A549 (cell line): Measurements from ENCODE around the gene SYP.

ENCODE experiments used
- BCL3 ChIP-seq: fragments of >200 bp; sonication (Bioruptor Twin); formaldehyde crosslinking; IDR thresholded peaks from 3 replicates; pipeline ENCODE4 v1.6.1; 2016
- CTCF ChIP-seq: fragments of >200 bp; sonication (Bioruptor Twin); formaldehyde crosslinking; IDR thresholded peaks from 3 replicates; pipeline ENCODE4 v1.5.1; 2016
- E2F6 ChIP-seq: IDR thresholded peaks from 2 replicates; pipeline ENCODE4 v1.6.1; 2012; ENCODE audit warnings: low read depth, borderline replicate concordance
- HDAC2 ChIP-seq: fragments of 200-600 bp; sonication (generic); IDR thresholded peaks from 2 replicates; pipeline ENCODE4 v1.6.1; 2016
- HOXA7 ChIP-seq: fragments of 250-450 bp; sonication (Bioruptor Pico); IDR thresholded peaks from 2 replicates; pipeline ENCODE4 v1.5.0; 2020; ENCODE audit warnings: mild to moderate bottlenecking, moderate library complexity
- MAX ChIP-seq: IDR thresholded peaks from 2 replicates; pipeline ENCODE4 v1.6.1; 2012
- MYC ChIP-seq: IDR thresholded peaks from 2 replicates; pipeline ENCODE4 v1.6.1; 2012; ENCODE audit warnings: mild to moderate bottlenecking, inconsistent platforms, low read length, improper control_type of control experiment, borderline replicate concordance
- POLR2A ChIP-seq: IDR thresholded peaks from 2 replicates; pipeline ENCODE4 v1.6.1; 2012; ENCODE audit warnings: mild to moderate bottlenecking, low read length
- RAD21 ChIP-seq, 2 experiments: fragments of >200 bp in 1 of 2; sonication (Bioruptor Twin) in 1 of 2; formaldehyde crosslinking in 1 of 2; IDR thresholded peaks in 1 of 2; conservative IDR thresholded peaks in 1 of 2; 2 replicates in 1 of 2; 3 replicates in 1 of 2; pipeline ENCODE4 v1.6.1; 2012 to 2018; ENCODE audit warnings: inconsistent platforms in 1 of 2
- SMC3 ChIP-seq: fragments of >200 bp; sonication (Bioruptor Twin); formaldehyde crosslinking; IDR thresholded peaks from 3 replicates; pipeline ENCODE4 v1.6.1; 2018; ENCODE audit warnings: inconsistent platforms
- TP53 ChIP-seq: fragments of 250-450 bp; sonication (Bioruptor Pico); IDR thresholded peaks from 2 replicates; pipeline ENCODE4 v1.5.0; 2021; ENCODE audit warnings: mild to moderate bottlenecking, moderate library complexity
- ZNF302 ChIP-seq: fragments of 250-450 bp; sonication (Bioruptor Pico); IDR thresholded peaks from 2 replicates; pipeline ENCODE4 v1.9.0; 2021; ENCODE audit warnings: inconsistent platforms, mild to moderate bottlenecking, moderate library complexity

GRCh38 chrX:49237060-49237459 lies 37.1 kb upstream of the SYP start:
- TF ChIP-seq POLR2A (no peak), CTCF (no peak), ZNF302 (no peak), MYC (no peak), SMC3 (no peak), MAX (no peak), BCL3 (no peak), RAD21 (conservative IDR thresholded peaks at IDR 0.05 in 1 of 2, IDR thresholded peaks at IDR 0.05 in 1 of 2) (no peak), E2F6 (no peak), TP53 (CRISPR knock-in tag) (no peak), HOXA7 (CRISPR knock-in tag) (no peak), HDAC2 (no peak)
